ENCODE data around the gene RBMS3.
"Not testable (repeated sequence)": the region's sequence is repeated elsewhere in the genome, so short reads cannot be mapped to it uniquely, and the experiment has no call there.

The RBMS3 gene

DNA sequence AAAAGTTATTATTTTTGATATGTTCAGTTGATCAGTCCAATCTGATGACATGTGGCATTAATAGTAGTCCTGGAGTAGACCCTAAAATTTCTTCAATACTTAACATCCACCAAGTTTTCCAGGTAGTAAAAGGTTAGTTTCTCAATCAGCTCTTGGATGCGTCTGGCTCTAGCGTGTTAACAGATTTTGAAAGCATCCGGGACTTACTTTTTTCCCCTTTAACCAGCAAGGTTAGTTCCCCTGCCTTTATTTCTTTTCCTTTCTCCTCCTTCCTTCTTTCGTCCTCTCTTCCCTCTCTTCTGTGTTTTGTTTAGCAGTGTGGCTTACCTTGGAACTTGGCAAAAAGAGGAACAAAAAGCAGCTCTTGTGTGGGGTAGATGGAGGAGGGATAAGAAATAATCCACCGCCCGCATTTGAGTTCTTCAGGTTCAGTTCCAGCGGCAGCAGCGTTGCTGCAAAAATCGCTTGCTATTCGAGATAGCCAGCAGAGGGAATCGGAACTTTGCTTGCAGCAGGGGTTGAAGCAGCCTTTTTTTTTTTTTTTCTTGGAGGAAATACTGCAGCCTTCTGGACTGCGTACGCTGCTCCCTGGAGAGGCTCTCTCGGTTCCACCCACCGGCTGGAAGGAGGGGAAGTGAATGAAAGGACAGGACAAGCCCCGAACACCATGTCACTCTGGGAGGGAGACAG lies at the start of gene RBMS3:
TSS of gene RBMS3 (plus strand) at position 668 of the 690 bp plus-strand sequence.
- in situ Hi-C loops (cut with HindIII; ENCODE audit: low sequenced_read_pairs): no loop called here

GRCh38 chr3:29233126-29233525 lies 47.7 kb upstream of the RBMS3 start:
- in situ Hi-C loops (cut with HindIII; ENCODE audit: low sequenced_read_pairs): not testable (repeated sequence)

- in situ Hi-C loops (cut with HindIII; ENCODE audit: low sequenced_read_pairs): no loop called here
These were observed 44.6 kb upstream of the RBMS3 start for GRCh38 chr3:29236146-29236840.

DNA sequence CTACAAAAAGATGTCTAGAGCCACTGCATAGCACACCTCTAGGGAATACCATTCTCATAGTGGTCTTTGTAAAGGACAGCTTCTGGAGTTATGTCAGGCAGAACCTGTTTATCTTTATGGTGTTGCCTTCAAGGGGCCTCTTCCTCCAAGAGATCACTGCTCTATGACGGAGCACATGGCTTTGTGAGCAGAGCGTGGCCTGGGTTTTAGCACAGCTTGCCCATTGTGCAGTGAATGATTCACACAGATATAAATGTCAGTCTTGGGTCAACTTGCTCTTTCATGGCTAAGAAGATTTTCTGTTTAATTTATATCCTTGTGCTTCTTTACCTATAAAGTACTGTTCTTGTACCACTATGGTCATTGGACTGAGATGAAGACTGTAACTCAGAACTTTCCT lies 41.5 kb upstream of the RBMS3 start:
- in situ Hi-C loops (cut with HindIII; ENCODE audit: low sequenced_read_pairs): no loop called here

GRCh38 chr3:29240248-29240647 lies 40.6 kb upstream of the RBMS3 start:
- in situ Hi-C loops (cut with HindIII; ENCODE audit: low sequenced_read_pairs): no loop called here

- in situ Hi-C loops (cut with HindIII; ENCODE audit: low sequenced_read_pairs): no loop called here
These were observed 40.0 kb upstream of the RBMS3 start for GRCh38 chr3:29240887-29241286.

GRCh38 chr3:29241855-29242254 lies 39.0 kb upstream of the RBMS3 start:
- in situ Hi-C loops (cut with HindIII; ENCODE audit: low sequenced_read_pairs): no loop called here

- in situ Hi-C loops (cut with HindIII; ENCODE audit: low sequenced_read_pairs): no loop called here
These were observed 38.6 kb upstream of the RBMS3 start for GRCh38 chr3:29242296-29242695.

- in situ Hi-C loops (cut with HindIII; ENCODE audit: low sequenced_read_pairs): no loop called here
These were observed 35.4 kb upstream of the RBMS3 start for GRCh38 chr3:29245441-29245840.

DNA sequence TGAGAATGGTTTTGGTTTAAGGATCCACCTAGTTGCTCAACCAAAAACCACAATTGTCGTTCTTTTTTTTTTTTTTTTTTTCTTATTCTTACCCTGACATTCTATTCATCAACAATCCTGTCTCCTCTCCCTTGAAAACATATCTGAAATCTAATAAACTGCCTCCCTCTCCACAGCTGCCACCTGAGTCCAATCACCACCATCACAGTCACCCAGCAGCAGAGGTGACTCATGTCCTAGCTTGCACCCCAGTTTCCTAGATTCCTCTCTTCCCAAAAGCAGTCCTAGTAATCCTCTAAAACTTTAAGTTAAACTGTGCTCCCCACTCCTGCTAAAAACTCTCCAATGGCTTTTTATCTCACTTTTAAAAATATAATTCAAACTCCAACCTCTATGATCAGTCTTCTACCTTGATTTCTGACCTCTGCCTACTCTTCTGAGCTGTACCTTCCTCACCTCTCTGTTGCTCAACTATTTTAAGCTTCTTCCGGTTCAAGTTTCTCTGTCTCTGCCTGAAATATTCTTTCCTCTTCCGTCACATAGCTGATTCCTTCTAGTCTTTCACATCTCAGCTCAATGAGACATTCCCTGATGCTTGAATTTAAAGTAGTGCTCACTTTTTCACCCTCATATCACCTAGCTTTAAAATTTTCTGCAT lies 33.7 kb upstream of the RBMS3 start:
- in situ Hi-C loops (cut with HindIII; ENCODE audit: low sequenced_read_pairs): no loop called here

DNA sequence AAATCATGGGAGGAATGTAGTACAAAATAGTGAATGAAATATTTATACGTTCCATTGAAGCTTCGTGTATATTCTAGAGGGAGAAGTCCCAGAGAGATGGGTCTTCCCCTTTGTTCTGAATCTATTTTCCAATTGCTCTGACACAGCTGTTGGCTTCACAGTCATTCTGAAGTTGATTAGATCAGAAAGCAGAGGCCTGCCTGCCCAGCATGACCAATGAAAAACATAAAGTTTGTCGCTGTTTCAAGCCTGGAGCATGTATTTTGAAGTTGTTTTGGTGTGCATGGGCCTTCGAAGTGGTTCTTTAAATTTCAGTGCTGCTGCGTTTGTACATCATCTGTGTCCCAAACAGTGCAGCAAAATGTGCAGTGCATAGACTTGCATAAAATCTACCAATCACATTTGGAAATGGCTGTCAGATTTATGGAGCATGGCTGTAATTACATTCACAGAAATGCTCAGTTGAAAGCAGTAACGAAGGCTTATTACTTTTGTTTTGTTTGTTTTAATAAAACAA lies 31.0 kb upstream of the RBMS3 start:
- in situ Hi-C loops (cut with HindIII; ENCODE audit: low sequenced_read_pairs): no loop called here

DNA sequence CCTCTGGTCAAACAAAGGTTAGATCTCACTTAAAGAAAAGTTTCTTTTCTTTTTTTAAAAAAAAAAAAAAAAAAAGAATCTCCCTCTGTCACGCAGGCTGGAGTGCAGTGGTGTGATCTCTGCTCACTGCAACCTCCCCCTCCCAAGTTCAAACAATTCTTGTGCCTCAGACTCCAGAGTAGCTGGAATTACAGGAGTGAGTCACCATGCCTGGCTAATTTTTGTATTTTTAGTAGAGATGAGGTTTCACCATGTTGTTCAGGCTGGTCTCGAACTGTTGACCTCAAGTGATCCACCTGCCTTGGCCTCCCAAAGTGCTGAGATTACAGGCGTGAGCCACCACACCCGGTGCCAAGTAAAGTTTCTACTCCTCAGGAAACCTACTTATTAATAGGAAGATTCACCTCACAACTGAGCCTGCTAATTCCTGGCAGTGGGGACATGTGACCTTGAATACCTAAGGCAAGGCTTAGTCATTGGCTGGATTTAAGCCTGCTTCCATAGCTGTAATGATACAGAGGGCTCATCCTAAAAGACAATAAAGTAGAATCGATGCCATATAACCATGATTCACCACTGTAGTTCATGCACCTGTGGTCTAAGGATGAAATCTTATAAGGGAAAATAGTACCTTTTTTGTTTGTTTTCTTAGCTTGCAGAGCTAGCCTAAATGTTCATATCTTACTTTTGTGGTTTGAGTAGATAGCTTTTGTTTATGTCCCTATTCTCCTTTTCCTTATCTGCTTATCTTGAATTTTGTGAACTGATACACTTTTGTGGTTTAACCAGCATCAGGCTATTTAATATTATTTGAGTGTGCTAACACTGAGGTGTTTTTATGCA lies 24.8 kb upstream of the RBMS3 start:
- in situ Hi-C loops (cut with HindIII; ENCODE audit: low sequenced_read_pairs): loop anchor here (5.0 kb wide), 1 partner anchor 41 kb away; no protein-coding TSS in a partner anchor

- in situ Hi-C loops (cut with HindIII; ENCODE audit: low sequenced_read_pairs): loop anchor here (5.0 kb wide), 1 partner anchor 39 kb away; no protein-coding TSS in a partner anchor
These were observed 22.7 kb upstream of the RBMS3 start for GRCh38 chr3:29258161-29258560.

DNA sequence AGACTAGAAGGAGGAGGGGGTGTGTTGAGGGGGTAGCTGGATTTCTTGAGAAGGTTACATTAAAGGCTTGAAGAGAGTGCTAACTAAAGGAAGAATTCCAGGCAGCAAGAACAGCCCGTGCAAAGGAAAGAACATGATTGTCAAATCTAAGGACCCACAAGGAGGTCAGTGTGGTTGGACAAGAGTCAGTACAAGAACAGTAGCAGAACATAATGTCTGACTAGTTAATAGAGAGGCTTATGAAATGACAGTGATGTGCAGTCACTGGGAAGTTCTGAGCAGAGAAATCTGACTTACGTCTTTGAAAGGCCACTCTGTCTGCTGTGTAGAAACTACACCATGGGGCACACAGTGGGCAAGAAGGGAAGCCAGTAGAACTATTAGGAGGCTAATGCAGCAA lies 19.8 kb upstream of the RBMS3 start:
- in situ Hi-C loops (cut with HindIII; ENCODE audit: low sequenced_read_pairs): no loop called here

GRCh38 chr3:29263476-29263875 lies 17.4 kb upstream of the RBMS3 start:
- in situ Hi-C loops (cut with HindIII; ENCODE audit: low sequenced_read_pairs): no loop called here

DNA sequence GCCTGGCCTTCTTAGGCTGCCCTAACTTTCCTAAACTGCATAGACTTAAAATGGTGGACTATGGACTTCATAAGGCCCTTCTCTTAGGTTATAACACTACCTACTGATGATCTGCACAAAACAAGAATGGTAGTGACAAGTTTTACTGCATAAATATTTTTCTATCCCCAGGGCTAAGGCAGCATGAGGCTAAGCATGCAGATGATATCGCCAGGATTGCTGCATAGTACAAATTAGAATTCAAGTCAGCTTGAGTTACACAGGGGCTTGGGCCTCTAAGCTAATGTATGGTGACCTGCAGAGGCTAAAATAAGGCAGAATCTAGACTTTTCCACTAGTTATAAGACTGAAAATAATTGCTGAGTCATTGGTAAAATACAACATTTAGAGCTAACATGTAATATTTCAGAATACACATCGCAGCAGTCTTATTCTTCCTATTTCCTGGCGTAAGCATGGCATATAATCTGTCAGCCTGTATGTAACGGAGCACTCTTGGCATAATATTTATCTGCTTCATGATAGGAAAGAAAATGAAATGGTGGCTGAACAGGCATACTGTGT lies 15.3 kb upstream of the RBMS3 start:
- in situ Hi-C loops (cut with HindIII; ENCODE audit: low sequenced_read_pairs): no loop called here

DNA sequence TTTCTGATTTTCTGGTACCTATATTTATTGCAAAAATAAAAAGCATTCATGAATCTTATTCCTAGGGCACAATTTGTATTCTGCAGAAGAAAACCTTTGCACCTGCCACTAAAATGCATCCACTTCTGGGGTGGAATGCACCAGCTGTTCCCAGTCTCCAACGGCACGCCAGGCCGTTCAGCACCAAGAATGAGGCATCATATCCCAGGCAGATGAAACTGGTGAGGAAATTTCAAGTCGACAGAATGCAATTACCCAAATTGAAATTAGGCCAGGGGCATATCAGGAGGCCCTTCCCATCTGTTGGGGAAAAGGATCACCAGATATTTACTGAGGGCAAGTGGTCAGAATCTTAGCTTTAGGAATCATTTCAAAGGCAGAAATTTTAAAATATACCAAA lies 13.6 kb upstream of the RBMS3 start:
- in situ Hi-C loops (cut with HindIII; ENCODE audit: low sequenced_read_pairs): no loop called here

GRCh38 chr3:29268651-29269050 lies 12.2 kb upstream of the RBMS3 start:
- in situ Hi-C loops (cut with HindIII; ENCODE audit: low sequenced_read_pairs): no loop called here

- in situ Hi-C loops (cut with HindIII; ENCODE audit: low sequenced_read_pairs): no loop called here
These were observed 10.1 kb upstream of the RBMS3 start for GRCh38 chr3:29270752-29271151.

DNA sequence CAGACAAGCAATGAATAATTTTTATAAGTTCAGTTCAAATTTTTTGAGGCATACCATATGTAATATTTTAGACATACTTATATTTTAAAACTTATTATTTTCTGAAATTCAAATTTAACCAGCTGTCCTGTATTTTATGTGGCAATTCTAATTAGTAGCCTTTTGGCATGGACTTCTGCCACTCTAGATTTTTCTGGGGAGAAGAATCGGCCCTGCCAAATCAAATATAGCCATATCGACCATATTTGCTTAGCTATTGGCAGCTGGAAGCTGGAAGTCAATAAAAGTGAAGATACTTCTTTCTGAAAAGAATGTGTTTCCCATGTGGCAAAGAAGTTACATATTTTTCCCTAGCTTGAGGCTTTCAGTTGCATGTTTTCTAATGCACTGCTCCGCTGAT lies 9.4 kb upstream of the RBMS3 start:
- in situ Hi-C loops (cut with HindIII; ENCODE audit: low sequenced_read_pairs): no loop called here

DNA sequence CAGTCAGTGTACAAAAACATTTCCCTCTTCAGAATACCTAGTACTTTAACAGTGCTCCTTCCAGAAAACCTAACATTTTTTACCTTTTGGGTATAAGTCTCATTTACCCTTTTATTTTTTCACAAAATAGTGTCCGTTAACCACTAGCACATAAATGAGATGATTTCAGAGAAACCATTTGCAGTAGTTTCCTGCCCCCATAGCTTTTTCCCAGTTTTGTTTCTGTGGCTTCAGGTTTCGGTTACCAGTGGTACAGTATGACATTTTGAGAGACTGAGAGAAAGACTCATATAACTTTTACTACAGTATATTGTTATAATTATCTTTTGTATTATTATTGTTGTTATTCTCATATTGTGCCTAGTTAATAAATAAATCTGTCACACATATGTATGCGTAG lies 6.2 kb upstream of the RBMS3 start:
- in situ Hi-C loops (cut with HindIII; ENCODE audit: low sequenced_read_pairs): no loop called here
